HT-29 (cell line): ENCODE results near the gene LRP5. TPM values are rescaled to one million over a fixed set of nuclear protein-coding genes. Genes with fewer than 3 reads are reported as not detected.
A peak's percentile ranks its signal among the peaks of the same experiment; 100 is the strongest.

ENCODE experiments used
- DNase-seq: peaks from one replicate; pipeline ENCODE4 v3.0.0-alpha.2; 2015; ENCODE audit warnings: low spot score
- total RNA-seq: library from RNA; depleted of rRNA; stranded (reverse); fragments of >200 nt; shearing (Covaris generic); gene quantifications from 2 replicates; pipeline ENCODE4 v1.2.3, GENCODE V29; 2014

The LRP5 gene
- total RNA-seq, 1 experiment from 2014 or later, result 199 TPM

GRCh38 chr11:68345776-68346461 lies 33.5 kb downstream of the LRP5 start:
- no peak for DNase-seq

GRCh38 chr11:68346462-68346790 lies 34.0 kb downstream of the LRP5 start:
- no peak for DNase-seq

DNA sequence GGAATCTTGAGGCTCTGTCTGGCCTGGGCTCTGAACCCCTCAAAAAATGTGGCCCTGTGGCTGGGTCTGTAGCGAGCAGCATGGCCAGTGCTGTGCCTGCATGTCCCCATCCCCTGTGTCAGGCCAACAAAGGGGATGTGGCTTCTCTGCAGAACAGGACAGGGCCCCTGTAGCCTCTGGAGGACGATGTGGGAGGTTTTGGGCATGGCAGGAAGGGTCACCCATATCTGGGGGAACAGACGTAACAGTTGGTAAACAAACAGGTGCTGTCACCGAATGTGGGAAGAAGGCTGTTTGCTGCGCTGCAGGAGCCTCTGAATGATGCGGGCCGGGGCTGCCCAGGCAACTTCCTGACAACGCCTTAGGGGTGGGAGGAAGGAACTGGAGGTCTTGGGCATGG lies 35.0 kb downstream of the LRP5 start:
- no peak for DNase-seq

DNA sequence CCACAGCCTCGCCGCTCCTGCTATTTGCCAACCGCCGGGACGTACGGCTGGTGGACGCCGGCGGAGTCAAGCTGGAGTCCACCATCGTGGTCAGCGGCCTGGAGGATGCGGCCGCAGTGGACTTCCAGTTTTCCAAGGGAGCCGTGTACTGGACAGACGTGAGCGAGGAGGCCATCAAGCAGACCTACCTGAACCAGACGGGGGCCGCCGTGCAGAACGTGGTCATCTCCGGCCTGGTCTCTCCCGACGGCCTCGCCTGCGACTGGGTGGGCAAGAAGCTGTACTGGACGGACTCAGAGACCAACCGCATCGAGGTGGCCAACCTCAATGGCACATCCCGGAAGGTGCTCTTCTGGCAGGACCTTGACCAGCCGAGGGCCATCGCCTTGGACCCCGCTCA lies 35.5 kb downstream of the LRP5 start:
- no peak for DNase-seq

- no peak for DNase-seq
These were observed 37.3 kb downstream of the LRP5 start for GRCh38 chr11:68349461-68350249.

DNA sequence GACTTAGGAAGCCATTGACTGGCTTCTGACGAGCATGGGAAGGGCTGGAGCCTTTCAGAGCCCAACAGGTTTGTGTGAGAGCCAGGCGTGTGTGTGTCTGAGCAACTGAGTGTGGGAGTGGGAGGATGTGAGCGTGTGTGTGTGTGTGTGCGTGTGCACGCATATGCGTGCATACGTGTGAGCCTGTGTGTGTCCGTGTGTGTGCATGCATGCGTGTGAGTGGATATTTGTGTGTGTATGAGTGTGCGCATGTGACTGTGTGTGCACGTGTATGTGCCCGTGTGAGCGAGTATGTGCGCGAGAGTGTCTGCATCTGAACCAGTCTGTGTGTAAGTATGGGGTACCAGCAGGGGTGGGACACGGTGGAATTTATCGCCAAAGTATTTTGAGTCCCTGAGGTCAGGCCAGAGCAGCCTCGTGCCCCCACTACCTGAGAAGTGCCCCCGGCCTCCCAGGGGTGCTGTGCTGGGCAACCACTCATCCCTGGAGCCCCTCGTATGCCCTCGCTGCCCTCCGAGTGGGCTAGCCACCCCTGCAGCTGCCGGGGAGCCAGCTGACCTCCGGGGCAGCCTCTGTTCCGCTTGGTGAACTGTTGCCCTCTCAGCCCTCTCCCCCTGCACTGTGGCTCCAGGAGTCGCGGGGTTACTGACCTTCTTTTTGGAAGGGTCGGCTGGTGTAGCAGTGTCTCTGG lies 38.5 kb downstream of the LRP5 start:
- no peak for DNase-seq

DNA sequence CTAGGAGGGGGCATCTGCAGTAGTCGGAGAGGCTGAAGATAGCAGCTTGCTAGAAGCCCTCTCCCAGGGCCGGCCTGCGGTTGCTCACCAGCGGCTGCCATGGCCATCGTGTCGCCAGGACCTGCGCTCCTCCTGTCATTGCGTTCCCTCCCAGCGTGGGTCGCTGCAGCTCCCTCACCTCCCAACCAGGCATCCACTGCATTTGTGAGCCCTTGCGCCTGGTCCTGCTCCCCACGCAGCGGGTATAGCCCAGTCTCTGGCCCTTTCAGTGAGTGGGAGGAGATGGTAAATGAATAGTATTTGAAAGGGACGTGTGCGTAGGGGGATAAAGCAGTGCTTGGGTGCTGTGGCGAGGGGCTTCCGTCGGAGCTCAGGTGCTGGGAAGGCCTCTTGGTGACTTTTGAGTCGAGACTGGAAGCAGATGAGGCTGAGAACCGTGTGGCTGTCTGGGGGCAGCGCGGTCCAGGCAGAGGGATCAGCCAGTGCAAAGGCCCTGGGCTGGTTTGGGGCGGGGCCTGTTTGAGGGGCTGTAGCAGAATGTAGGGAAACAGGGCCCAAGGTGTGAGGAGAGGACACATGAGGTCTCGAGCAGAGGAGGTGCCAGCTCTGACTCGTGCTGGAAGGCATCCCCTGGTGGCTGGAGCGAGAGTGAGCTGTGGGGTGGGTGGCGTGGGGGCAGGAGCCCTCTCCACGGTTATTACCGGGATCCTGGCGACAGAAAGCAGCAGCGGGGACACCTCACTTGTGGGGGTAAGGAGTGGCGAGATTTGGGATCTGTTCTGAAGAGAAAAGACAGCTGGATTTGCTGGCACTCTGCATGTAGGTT lies 39.3 kb downstream of the LRP5 start:
- DNase-seq, result no peak

DNA sequence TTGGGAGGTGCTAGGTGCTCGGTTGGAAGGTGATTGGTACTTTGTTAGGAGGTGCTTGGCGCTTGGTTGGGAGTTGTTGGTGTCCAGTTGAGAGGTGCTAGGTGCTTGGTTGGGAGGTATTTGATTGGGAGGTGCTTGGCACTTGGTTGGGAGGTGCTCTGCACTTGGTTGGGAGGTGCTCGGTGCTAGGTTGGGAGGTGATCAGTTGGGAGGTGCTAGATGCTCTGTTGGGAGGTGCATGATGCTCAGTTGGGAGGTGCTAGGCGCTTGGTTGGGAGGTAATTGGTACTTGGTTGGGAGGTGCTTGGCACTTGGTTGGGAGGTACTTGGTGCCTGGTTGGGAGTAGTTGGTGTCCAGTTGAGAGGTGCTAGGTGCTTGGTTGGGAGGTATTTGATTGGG lies 40.2 kb downstream of the LRP5 start:
- DNase-seq, result no peak

DNA sequence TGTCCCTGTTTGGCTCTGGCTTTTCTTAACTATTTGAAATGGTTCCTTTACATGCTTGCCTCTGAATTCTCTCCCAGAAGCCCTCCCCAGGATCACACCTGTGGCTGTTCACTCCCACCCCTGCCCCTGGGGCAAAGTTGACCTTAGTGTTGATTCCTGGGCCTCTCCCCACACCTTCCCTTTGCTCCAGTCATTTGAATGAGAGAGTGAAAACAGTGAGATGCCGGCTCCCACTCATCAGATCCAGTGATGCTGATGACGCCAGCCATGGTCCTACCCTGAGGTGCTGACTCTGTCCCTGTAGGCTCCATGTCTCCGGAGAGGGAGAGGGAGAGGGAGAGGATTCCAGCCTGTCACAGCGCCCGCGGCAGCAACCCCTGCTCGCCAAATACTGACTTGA lies 40.7 kb downstream of the LRP5 start:
- DNase-seq, result no peak

GRCh38 chr11:68353669-68354068 lies 41.3 kb downstream of the LRP5 start:
- no peak for DNase-seq

DNA sequence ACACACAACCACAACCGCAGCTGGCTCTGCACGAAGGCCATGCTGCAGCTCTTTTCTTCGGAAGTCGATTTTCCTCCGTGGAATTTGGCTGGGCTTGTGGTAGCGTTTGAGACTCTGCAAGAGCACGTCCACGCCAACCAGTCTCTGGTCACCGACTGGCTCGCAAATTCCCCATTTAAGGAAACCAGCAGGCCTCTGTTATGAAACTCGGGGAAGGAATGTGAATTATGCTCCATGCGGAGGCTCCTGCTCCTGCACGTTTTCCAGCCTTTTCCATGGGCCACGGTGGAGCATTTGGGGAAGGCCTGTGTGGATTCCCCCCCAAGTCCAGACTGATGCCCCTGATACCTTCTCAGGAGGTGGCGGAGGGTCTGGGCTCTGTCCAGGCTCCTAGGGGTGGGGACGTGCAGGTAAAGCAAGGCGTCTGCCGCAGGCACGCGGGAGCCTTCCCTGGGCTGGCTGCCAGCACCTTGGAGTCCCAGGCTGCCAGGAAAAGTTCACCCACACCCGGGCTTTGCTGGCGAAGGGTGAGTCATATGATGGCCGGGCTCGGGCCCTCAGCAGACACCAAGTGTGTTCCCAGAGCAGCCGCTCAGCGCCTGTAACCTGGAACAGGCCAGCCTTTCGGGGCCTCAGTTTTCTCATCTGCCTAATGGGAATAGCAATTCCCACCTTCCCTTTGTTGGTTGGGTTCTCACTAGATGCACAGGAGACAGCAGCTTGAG lies 41.9 kb downstream of the LRP5 start:
- DNase-seq, result peak; percentile 95

- no peak for DNase-seq
These were observed 43.1 kb downstream of the LRP5 start for GRCh38 chr11:68355471-68355870.

GRCh38 chr11:68357568-68357967 lies 45.2 kb downstream of the LRP5 start:
- no peak for DNase-seq

DNA sequence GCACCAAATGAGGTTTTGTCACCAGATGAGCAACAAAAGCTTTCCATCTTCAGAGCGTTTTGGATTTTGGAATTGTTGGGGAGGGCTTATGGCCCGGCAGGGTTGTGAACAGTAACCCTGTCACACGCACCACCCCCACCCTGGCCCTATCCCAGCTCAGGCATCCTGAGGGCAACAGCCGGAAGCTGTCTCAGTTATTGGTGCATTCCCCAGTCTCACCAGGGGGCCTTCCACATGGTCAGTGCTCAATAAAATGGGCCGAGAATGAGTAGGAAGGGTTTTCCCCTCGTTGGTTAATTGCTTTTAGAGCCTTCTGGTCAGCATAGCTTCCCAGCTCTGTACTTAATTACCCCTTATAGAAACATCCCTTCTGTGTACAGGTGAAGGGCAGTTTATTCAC lies 46.0 kb downstream of the LRP5 start:
- no peak for DNase-seq

DNA sequence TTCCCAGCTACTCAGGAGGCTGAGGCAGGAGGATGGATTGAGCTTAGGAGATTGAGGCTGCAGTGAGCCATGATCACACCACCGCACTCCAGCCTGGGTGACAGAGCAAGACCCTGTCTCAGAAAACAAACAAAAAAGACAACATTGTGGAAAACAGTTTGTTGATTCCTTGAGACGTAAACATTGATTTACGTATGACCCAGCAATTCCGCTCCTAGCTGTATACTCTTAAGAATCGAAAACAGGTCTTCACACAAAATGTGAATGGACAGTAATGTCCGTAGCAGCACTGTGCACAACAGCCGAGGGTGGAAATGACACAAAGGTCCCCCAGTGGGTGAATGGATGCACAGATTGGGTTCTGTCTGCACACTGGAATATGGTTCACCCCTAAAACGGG lies 49.3 kb downstream of the LRP5 start:
- no peak for DNase-seq

- no peak for DNase-seq
These were observed 50.5 kb downstream of the LRP5 start for GRCh38 chr11:68362801-68363379.

DNA sequence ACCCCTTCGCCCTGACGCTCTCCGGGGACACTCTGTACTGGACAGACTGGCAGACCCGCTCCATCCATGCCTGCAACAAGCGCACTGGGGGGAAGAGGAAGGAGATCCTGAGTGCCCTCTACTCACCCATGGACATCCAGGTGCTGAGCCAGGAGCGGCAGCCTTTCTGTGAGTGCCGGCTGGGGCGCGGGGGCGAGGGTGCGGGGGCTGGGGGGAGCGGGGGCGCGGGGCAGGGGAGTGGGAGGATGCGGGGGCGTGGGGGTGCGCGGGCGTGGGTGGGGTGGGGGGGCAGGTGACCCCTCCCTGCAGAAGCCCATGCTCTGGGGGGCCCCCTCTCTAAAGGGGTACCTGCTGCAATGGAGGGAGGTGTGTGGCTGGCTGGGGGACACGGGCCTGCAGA lies 51.4 kb downstream of the LRP5 start:
- no peak for DNase-seq

- no peak for DNase-seq
These were observed 52.2 kb downstream of the LRP5 start for GRCh38 chr11:68364581-68364980.

- no peak for DNase-seq
These were observed 53.6 kb downstream of the LRP5 start for GRCh38 chr11:68365943-68366435.

- no peak for DNase-seq
These were observed 54.9 kb downstream of the LRP5 start for GRCh38 chr11:68367252-68367651.

GRCh38 chr11:68369756-68370155 lies 57.4 kb downstream of the LRP5 start:
- DNase-seq, result no peak
